ENCODE results near the gene FGD6. TPM values are rescaled to one million over a fixed set of nuclear protein-coding genes. Genes with fewer than 3 reads are reported as not detected.

FGD6 gene
- polyA plus RNA-seq, 1 experiment = 2.1 TPM

DNA sequence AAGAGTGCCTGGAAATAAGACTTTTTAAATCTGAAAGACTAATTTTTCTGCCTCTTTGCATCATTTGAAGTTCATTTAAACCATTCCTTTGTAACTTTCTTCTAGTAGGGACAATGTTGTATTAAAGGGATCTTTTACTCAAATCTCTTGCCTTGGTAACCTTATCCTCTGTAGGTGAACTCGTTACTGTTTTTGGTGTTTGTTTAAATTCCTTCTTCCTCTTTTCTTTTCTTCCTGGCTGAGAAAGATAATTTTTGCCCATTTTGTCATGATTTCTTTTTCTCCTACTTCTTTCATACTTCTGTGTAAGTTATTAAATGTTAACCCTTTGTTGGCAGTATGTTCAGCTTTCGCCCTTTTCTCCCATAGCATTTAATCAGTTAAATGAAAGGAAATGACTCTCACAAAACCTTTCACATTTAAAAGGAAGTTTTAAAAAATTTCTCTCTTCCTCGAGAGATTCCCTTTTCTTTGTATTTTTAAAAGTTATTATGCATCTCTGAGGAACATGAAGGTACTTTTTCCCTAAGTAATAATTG is 10.6 kb upstream of the FGD6 start:
- TF ChIP-seq, protein P1, sequence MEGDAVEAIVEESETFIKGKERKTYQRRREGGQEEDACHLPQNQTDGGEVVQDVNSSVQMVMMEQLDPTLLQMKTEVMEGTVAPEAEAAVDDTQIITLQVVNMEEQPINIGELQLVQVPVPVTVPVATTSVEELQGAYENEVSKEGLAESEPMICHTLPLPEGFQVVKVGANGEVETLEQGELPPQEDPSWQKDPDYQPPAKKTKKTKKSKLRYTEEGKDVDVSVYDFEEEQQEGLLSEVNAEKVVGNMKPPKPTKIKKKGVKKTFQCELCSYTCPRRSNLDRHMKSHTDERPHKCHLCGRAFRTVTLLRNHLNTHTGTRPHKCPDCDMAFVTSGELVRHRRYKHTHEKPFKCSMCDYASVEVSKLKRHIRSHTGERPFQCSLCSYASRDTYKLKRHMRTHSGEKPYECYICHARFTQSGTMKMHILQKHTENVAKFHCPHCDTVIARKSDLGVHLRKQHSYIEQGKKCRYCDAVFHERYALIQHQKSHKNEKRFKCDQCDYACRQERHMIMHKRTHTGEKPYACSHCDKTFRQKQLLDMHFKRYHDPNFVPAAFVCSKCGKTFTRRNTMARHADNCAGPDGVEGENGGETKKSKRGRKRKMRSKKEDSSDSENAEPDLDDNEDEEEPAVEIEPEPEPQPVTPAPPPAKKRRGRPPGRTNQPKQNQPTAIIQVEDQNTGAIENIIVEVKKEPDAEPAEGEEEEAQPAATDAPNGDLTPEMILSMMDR (IDR thresholded peaks at IDR 0.05; ENCODE audit: insufficient read depth, low read depth, low read length) = no peak
- CTCF ChIA-PET = interaction anchor here (0.5 to 1.0 kb wide), 3 partner anchors 10 to 312 kb away, joined by 3 read pairs; no protein-coding TSS in a partner anchor

DNA sequence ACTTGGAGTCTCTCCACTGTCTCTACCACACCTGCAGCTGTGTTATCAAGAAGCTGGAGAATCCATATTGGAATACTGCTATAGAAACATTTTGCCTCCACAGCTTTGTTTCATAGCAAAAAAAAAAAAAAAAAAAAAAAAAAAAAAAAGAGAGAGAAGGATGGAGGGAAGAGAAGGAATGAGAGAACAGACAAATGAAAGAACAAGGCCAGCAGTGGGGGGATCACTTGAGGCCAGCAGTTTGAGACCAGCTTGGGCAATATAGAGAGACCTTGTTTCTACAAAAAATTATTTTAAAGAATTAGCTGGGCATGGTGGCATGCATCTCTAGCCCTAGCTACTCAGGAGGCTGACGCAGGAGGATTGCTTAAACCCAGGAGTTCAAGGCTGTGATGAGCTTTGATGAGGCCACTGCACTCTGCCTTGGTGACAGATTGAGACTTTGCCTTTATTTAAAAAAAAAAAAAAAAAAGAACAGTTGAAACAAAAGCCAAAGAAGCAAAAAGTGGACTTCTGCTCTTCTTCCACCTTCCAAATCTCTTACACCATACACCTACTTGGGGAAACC is 8.5 kb upstream of the FGD6 start:
- POLR2A ChIA-PET = no interaction called here
- Histone ChIP-seq H3K36me3 (ENCODE audit: control insufficient read depth, insufficient read depth, low read length) (peaks cover 1% of the 10 kb centered on the region), H3K27me3 (ENCODE audit: control insufficient read depth, insufficient read depth, low read length) (no peaks in the 10 kb centered on the region), H3K4me3 (ENCODE audit: low read depth, low read length) (no peak overlapping the region)
- TF ChIP-seq, protein P1 (IDR thresholded peaks at IDR 0.05; ENCODE audit: insufficient read depth, low read depth, low read length) = no peak
- no peak for DNase-seq (ENCODE audit: low read depth)
- CTCF ChIA-PET = interaction anchor here (0.6 kb wide), 1 partner anchor 895 kb away, joined by 4 read pairs; no protein-coding TSS in a partner anchor

More for the DNA sequence above, 10.6 kb upstream of the FGD6 start:
- Histone ChIP-seq H3K36me3 (ENCODE audit: control insufficient read depth, insufficient read depth, low read length) (peaks cover 1% of the 10 kb centered on the region), H3K27me3 (ENCODE audit: control insufficient read depth, insufficient read depth, low read length) (no peaks in the 10 kb centered on the region), H3K4me3 (ENCODE audit: low read depth, low read length) (no peak overlapping the region)
- no peak for DNase-seq (ENCODE audit: low read depth)
- POLR2A ChIA-PET = no interaction called here

DNA sequence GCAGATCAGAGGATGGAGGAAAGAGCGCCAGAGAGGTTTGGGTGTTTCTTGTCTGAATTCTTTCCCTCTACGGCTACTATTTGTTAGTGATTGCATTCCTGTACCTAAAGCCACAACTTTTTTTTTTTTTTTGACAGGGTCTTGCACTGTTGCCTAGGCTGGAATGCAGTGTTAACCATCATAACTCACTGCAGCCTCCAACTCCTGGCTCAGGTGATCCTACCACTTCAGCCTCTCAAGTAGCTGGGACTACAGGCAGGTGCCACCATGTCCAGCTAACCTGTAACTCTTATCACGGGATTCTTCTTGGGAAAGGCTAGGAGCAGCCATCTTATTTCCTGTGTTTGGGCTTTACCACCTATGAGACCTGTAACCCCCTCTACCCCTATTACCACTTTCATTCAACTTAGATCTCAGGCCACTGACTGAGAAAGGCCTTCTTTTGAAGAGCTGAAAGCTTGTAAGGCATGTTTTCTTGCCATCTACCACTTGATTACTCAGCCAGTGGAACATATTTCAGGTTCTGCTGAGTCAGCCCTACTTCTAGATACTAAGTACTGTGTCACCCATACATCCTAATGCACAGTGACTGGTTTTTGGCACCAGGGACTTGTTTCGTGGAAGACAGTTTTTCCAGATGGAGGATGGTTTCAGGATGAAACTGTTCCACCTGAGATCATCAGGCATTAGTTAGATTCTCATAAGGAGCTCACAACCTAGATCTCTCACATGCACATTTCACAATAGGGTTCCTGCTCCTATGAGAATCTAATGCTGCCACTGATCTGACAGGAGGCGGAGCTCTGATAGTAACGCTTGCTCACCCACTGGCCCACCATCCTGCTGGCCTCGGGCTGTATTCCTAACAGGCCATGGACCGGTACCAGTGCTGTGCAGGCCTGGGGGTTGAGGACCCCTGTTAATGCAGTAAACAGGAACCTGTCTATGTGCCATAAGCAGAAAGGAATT is 7.2 kb upstream of the FGD6 start:
- CTCF ChIA-PET = interaction anchor here (0.6 kb wide), 1 partner anchor 9 kb away, joined by 3 read pairs; no protein-coding TSS in a partner anchor
- no peak for DNase-seq (ENCODE audit: low read depth)
- H3K4me3 ChIP-seq (ENCODE audit: low read depth, low read length) = no peak overlapping the region
- TF ChIP-seq, protein P1 (IDR thresholded peaks at IDR 0.05; ENCODE audit: insufficient read depth, low read depth, low read length) = no peak
- POLR2A ChIA-PET = no interaction called here
- H3K36me3 ChIP-seq (ENCODE audit: control insufficient read depth, insufficient read depth, low read length) = peaks cover 1% of the 10 kb centered on the region
- no peaks in the 10 kb centered on the region for H3K27me3 ChIP-seq (ENCODE audit: control insufficient read depth, insufficient read depth, low read length)

DNA sequence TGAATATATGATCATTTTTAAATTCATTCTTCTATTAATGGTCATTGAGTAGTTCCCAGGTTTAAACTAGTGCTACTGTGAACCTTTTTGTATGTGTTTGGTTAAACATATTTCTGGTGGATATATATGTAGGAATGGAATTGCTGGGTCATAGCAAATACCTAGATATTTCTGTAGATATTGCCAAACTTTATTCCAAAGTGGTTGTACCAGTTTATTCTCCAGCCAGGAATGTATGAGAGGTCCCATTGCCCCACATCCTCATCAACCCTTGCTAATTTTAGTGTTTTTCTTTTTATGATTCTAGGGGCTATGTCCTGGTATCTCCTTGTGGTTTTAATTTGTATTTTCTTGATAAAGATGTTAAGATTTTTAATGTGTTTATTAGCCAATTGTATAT is 3.5 kb upstream of the FGD6 start:
- DNase-seq (ENCODE audit: low read depth) = no peak
- Histone ChIP-seq H3K27me3 (ENCODE audit: control insufficient read depth, insufficient read depth, low read length) (no peaks in the 10 kb centered on the region), H3K36me3 (ENCODE audit: control insufficient read depth, insufficient read depth, low read length) (no peaks in the 10 kb centered on the region; the same call in 1 of the 2 replicates), H3K4me3 (ENCODE audit: low read depth, low read length) (no peak overlapping the region)
- ChIA-PET POLR2A (no interaction called here), CTCF (interaction anchor here (0.6 kb wide), 1 partner anchor 9 kb away, joined by 4 read pairs; no protein-coding TSS in a partner anchor)
- TF ChIP-seq, protein P1 (IDR thresholded peaks at IDR 0.05; ENCODE audit: insufficient read depth, low read depth, low read length) = no peak

DNA sequence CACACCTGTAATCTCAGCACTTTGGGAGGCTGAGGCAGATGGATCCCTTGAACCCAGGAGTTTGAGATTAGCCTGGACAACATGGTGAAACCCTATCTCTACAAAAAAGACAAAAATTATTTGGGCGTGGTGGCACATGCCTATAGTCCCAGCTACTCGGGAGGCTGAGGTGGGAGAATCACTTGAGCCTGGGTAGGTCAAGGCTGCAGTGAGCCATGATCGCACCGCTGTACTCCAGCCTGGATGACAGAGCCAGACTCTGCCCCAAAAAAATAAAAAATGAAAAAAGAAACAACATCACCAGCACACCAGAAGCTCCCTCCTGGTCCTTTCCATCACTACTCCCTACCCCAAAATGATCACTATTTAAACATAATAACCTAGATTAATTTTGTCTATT is 2.9 kb upstream of the FGD6 start:
- ChIA-PET POLR2A (no interaction called here), CTCF (interaction anchor here (1.0 kb wide), 1 partner anchor 114 kb away, joined by 3 read pairs; no protein-coding TSS in a partner anchor)
- Histone ChIP-seq H3K27me3 (ENCODE audit: control insufficient read depth, insufficient read depth, low read length) (no peaks in the 10 kb centered on the region), H3K36me3 (ENCODE audit: control insufficient read depth, insufficient read depth, low read length) (no peaks in the 10 kb centered on the region), H3K4me3 (ENCODE audit: low read depth, low read length) (no peak overlapping the region)
- TF ChIP-seq, protein P1 (IDR thresholded peaks at IDR 0.05; ENCODE audit: insufficient read depth, low read depth, low read length) = no peak
- no peak for DNase-seq (ENCODE audit: low read depth)
